NCI-H2196 treated with DMSO at 0.1 percent for 48 hours (cell line): ENCODE measurements around the gene IL18RAP.
A peak's percentile ranks its signal among the peaks of the same experiment; 100 is the strongest.

Experiments
- DNase-seq: peaks from one replicate; lab custom pipeline; 2025; ENCODE audit not compliant: unreplicated experiment; lab: John Stamatoyannopoulos, UW

Gene IL18RAP

GRCh38 chr2:102451968-102452367 is 29.0 kb downstream of the IL18RAP start:
- no peak for DNase-seq

DNA sequence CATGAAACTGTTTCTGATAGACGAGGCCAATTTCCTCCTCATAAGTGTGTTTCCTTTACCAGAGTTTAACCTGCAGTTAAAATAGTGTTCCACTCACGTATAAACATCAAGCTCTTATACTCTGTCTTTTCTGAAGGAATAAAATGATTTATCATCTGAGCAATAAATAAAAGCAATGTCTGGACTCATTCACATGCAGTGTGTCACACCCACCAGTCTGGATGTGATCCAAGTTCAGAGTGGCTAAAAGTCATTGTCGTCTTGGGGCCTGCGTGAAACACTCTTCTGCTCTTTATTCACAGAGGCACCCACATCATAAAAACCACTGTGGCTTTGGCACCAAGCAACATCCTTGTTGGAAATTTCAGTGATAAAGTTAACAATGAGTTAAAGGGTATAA is 30.5 kb downstream of the IL18RAP start:
- no peak for DNase-seq

DNA sequence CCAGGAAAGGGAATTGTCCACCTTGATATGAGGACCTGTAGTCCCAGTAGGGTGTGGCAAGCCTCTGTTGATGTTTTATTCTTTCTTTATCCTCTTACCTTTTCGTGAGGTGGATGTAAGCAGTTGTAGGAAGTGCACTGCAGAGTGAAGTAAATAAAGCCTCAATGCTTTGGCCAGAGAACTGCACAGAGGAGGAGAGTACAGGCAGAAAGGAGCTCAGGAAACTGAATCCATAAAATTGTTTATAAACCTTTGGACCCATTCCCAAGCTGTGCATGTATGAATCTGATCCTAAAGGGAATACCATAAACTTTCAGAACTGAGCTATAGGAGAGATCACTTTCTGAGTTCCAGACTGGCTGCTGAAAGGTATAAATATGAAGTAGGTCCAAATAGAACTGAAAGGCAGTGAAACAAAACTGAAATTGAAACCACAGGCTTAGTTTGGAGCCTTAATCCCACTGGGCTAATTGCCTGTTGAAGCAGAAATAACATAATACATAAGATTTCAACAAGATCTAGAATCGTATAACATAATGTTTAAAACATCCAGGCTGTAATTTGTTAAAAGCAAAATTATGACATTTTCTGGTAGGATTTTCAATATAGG is 32.2 kb downstream of the IL18RAP start:
- DNase-seq: no peak

- DNase-seq: no peak
Measured at GRCh38 chr2:102460467-102460866, 37.5 kb downstream of the IL18RAP start.

- DNase-seq: no peak
Measured at GRCh38 chr2:102461188-102461587, 38.2 kb downstream of the IL18RAP start.

DNA sequence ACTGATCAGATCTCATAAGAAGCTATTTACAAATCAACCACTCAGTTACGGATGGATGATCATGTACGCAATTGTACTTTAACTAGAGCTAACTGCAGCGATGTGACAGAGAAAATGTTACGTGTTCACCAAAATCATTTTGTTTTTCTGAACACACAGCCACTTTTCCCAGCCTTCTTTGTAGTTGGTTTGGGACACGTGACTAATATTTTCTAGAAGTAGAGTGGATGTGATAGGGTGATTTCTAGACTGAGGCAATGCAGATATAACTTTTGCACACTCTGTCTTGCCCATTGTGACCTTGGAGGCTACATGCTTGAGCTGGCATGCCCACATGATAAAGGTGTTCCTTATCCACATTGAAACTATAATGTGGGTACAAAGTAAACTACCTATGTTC is 40.2 kb downstream of the IL18RAP start:
- DNase-seq: no peak

- DNase-seq: no peak
Measured at GRCh38 chr2:102470168-102470567, 47.2 kb downstream of the IL18RAP start.

DNA sequence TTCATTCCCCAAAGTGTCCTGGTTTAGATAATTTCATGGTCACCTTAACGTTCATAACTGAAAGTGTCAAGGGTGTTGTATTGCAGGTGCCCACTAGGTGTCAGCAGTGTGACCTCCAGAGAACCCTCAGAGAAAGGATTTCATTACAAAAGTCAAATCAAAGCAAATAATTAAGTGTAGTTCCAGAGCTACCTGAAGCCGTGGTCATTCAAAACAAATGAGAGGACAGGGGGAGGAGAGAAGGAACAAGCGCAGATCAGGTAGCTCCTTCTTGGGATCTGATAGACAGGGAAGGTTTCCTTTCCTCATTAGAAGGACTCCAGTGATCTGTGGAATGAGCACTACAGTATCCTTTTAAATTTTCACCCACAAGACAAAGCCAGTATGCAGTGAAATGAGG is 50.1 kb downstream of the IL18RAP start, which contains the start of gene SLC9A4:
TSS of gene SLC9A4 (plus strand) at position 207 of the 400 bp plus-strand sequence. CDS start 534 bp downstream, outside the sequence.
- DNase-seq: peak; percentile 2

DNA sequence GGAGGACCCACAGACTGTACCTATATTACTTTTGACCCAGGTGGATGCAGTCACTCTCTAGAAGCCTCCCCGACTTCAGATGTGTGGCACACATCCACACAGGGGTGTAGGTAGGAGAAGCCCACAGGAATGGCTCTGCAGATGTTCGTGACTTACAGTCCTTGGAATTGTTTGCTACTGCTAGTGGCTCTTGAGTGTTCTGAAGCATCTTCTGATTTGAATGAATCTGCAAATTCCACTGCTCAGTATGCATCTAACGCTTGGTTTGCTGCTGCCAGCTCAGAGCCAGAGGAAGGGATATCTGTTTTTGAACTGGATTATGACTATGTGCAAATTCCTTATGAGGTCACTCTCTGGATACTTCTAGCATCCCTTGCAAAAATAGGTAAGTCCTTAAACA is 50.7 kb downstream of the IL18RAP start:
- DNase-seq: no peak

DNA sequence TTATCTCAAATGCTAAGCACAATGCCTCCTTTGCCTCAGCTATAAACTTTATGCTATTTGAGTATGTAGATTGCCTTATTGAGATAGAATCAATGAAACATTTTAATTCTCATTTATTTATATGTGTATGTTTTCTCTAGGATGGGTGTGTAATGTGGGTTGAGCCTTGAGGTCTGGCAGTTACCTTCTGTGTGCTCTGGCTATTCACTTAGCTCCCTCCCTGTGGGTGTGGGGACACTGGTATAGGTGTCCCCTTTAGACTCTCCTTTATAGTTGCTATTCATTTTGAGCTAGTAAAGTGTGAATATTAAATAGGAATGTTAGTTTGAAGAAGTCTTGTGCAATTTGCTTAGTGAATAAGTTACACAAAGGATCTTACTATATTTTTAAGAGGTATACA is 51.8 kb downstream of the IL18RAP start:
- no peak for DNase-seq

DNA sequence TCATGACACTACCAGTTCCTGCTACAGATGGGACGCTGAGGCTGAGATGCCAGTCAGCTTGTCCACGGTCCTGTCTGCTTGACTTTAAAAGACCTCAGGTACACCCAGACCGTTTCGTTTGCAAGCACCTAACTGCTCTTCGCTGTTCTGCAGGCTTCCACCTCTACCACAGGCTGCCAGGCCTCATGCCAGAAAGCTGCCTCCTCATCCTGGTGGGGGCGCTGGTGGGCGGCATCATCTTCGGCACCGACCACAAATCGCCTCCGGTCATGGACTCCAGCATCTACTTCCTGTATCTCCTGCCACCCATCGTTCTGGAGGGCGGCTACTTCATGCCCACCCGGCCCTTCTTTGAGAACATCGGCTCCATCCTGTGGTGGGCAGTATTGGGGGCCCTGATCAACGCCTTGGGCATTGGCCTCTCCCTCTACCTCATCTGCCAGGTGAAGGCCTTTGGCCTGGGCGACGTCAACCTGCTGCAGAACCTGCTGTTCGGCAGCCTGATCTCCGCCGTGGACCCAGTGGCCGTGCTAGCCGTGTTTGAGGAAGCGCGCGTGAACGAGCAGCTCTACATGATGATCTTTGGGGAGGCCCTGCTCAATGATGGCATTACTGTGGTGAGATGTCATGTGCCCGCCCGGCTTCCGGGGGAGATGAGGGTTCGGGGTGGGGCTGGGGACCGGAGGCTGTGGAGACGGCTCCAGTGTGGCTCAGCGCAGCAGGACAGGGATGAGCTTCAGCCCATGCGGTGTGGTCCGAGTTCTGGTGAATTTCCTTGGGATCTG is 55.9 kb downstream of the IL18RAP start:
- DNase-seq: no peak

- DNase-seq: no peak
Measured at GRCh38 chr2:102480285-102481195, 57.6 kb downstream of the IL18RAP start.

DNA sequence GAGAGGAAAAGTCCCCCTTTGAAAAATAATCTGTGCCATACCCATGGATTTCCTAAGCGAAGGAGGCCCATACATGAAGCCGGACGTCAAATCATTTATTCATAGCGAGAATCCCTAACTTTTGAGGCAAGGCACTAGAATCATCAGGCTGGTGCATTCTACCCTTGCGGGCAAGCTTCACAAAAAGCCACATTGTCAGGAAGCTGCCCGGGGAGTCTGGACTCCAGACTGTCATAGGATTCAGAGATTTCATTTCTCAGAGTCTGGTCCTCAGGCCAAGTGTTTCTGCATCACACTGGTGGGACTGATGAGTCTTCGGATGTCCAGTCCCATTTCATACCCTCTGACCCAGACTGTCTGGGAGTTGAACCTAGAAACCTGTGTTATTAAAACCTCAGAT is 59.0 kb downstream of the IL18RAP start:
- DNase-seq: no peak

DNA sequence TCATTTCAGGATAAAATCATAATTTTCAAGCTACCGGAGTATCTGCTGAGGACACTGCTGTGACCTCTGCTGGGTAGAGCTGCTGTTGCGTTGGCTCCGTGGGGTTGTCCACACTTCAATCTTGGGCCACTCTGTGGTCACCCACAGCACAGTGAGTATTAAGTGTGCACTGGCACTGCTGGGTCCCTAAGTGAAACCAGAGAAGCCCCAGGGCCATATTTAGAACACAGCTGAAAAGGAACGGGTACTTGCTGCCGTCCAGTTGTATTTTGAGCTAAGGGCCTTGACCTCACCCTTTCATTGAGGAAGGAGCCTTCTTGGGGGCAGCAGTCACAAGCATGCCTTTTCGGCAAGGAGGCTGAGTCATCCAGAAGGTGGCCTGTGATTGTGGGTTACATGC is 60.1 kb downstream of the IL18RAP start:
- no peak for DNase-seq

DNA sequence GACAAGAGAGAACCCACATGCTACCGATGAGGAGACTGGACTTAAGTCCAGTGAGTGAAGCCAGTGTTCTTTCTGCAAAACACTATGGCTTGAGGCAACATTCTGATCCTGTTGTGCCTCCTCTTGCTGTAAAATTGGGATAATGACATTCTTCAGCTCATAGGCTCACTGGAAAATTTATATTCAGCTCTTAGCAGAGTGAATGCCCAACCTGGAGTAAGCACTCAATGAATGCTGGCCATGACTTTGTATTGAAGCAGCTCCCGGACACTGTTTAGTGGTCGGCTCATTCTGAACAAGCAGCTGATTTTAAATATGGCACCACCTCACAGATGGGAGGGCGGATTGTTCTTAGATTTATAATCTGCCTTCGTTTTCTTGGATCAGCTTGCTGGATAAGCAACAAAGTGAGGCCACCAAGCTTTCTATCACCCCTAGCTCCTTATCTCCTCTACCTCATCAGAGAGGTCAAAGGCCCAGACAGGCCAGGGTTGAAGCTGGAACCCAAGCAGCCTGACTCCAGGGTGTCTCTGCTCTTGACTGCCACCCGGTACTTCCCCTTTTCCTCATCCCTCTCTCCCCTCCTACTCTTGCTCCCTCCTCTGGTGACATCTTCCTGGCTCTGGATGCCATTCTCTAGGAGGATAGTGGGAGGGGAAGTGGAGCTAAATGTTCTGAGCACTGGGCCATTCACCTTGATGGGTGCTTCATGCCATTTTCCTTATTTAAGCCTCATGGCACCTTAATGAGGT is 61.5 kb downstream of the IL18RAP start:
- no peak for DNase-seq

GRCh38 chr2:102485147-102485785 is 62.3 kb downstream of the IL18RAP start:
- DNase-seq: no peak

- no peak for DNase-seq
Measured at GRCh38 chr2:102486941-102487702, 64.2 kb downstream of the IL18RAP start.

DNA sequence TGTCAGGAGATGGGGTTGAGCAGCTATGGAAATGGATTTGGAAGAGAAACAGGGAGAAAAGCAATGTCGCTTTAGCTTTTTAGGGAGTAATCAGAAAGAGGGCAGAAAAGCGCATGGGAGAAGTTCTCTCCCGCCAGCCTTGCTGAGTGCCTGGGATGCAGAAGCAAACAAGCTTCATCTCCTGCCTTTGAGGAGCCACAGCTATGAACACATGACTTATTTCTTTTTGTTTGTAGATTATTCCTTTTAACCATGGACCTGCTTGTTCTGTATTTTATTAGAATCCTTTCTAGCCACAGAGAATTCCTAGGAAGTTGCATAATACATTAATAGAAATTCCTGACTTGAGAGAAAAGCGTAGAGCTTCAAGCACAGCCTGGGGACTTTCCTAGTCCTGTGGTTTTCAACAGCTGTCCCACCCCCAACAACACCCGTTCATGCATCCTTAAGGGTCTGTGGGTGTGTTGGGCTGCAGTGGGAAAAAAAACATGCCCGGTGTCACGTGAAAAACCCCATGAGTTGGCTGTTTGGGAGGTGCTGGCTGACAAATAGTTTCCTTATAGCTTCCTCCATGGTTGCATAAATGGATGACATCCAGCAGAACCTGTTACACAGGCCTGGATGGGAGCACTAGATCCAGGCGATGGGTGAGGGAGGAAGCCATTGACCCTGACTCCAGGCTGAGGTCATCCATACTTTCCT is 65.0 kb downstream of the IL18RAP start:
- DNase-seq: no peak

- DNase-seq: no peak
Measured at GRCh38 chr2:102489646-102490045, 66.7 kb downstream of the IL18RAP start.
